ENCODE data around the gene CNGA2.

Gene CNGA2

GRCh38 chrX:151754047-151754429 is 19.5 kb downstream of the CNGA2 start:
- DNase-seq = no peak

GRCh38 chrX:151754641-151755215 is 20.2 kb downstream of the CNGA2 start:
- DNase-seq = peak; percentile 6 to 13

GRCh38 chrX:151759041-151759708 is 24.6 kb downstream of the CNGA2 start:
- DNase-seq = no peak

- DNase-seq = peak in 1 of 2 experiments; percentile 8
Measured at GRCh38 chrX:151762802-151763201, 28.3 kb downstream of the CNGA2 start.

- no peak for DNase-seq
Measured at GRCh38 chrX:151763711-151764110, 29.2 kb downstream of the CNGA2 start.

GRCh38 chrX:151765026-151765425 is 30.5 kb downstream of the CNGA2 start:
- no peak for DNase-seq

GRCh38 chrX:151771726-151772125 is 37.2 kb downstream of the CNGA2 start:
- DNase-seq = no peak

- no peak for DNase-seq
Measured at GRCh38 chrX:151773434-151773833, 38.9 kb downstream of the CNGA2 start.

GRCh38 chrX:151774421-151774820 is 39.9 kb downstream of the CNGA2 start:
- no peak for DNase-seq

GRCh38 chrX:151776181-151776731 is 41.7 kb downstream of the CNGA2 start:
- no peak for DNase-seq

GRCh38 chrX:151776936-151777335 is 42.4 kb downstream of the CNGA2 start:
- DNase-seq = no peak

GRCh38 chrX:151779258-151779657 is 44.7 kb downstream of the CNGA2 start:
- DNase-seq = no peak

- DNase-seq = no peak
Measured at GRCh38 chrX:151780621-151781020, 46.1 kb downstream of the CNGA2 start.

- no peak for DNase-seq
Measured at GRCh38 chrX:151789179-151789800, 54.7 kb downstream of the CNGA2 start.

- DNase-seq = no peak
Measured at GRCh38 chrX:151790481-151791160, 56.1 kb downstream of the CNGA2 start.

- DNase-seq = no peak
Measured at GRCh38 chrX:151791961-151792360, 57.4 kb downstream of the CNGA2 start.

- no peak for DNase-seq
Measured at GRCh38 chrX:151792505-151792904, 58.0 kb downstream of the CNGA2 start.

- no peak for DNase-seq
Measured at GRCh38 chrX:151793886-151794285, 59.3 kb downstream of the CNGA2 start.
